ENCODE results near the gene BDKRB2.

GRCh38 chr14:96227428-96227827 is 22.8 kb downstream of the BDKRB2 start:
- no peak for TF ChIP-seq CTCF (CRISPR knock-in tag; IDR thresholded peaks at IDR 0.05)
- no peak for TF ChIP-seq ZNF549 (CRISPR knock-in tag; IDR thresholded peaks at IDR 0.05)
- TF ChIP-seq RNF2 (conservative IDR thresholded peaks at IDR 0.05; ENCODE audit: low read depth): no peak
- no peak for TF ChIP-seq HNF1B (CRISPR knock-in tag; IDR thresholded peaks at IDR 0.05)
- TF ChIP-seq ZNF660 (CRISPR knock-in tag; IDR thresholded peaks at IDR 0.05; ENCODE audit: borderline replicate concordance, low read depth): no peak
- TF ChIP-seq ZFY (CRISPR knock-in tag; IDR thresholded peaks at IDR 0.05): no peak
- TF ChIP-seq, protein P1, sequence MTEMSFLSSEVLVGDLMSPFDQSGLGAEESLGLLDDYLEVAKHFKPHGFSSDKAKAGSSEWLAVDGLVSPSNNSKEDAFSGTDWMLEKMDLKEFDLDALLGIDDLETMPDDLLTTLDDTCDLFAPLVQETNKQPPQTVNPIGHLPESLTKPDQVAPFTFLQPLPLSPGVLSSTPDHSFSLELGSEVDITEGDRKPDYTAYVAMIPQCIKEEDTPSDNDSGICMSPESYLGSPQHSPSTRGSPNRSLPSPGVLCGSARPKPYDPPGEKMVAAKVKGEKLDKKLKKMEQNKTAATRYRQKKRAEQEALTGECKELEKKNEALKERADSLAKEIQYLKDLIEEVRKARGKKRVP (CRISPR knock-in tag; IDR thresholded peaks at IDR 0.05): no peak
- TF ChIP-seq MEF2D (CRISPR knock-in tag; IDR thresholded peaks at IDR 0.05): no peak
- no peak for TF ChIP-seq TOE1 (CRISPR knock-in tag; IDR thresholded peaks at IDR 0.05)
- no peak for TF ChIP-seq ETS1 (CRISPR knock-in tag; IDR thresholded peaks at IDR 0.05)
